Fibroblast of skin of abdomen (primary cell): Measurements from ENCODE around the gene GCC2. TPM values are rescaled to one million over a fixed set of nuclear protein-coding genes. Genes with fewer than 3 reads are reported as not detected.
"Not testable (repeated sequence)": the region's sequence is repeated elsewhere in the genome, so short reads cannot be mapped to it uniquely, and the experiment has no call there.

Source experiments
- DNase-seq: peaks from one replicate; pipeline ENCODE4 v3.0.0-alpha.2; 2013
- polyA plus RNA-seq, 2 experiments: library from polyadenylated mRNA; unstranded; fragments of 120-200 nt; gene quantifications; one replicate each; pipeline ENCODE4 v1.2.1, GENCODE V29; 2013; ENCODE audit not compliant: insufficient read length in 2 of 2

GCC2 gene, protein sequence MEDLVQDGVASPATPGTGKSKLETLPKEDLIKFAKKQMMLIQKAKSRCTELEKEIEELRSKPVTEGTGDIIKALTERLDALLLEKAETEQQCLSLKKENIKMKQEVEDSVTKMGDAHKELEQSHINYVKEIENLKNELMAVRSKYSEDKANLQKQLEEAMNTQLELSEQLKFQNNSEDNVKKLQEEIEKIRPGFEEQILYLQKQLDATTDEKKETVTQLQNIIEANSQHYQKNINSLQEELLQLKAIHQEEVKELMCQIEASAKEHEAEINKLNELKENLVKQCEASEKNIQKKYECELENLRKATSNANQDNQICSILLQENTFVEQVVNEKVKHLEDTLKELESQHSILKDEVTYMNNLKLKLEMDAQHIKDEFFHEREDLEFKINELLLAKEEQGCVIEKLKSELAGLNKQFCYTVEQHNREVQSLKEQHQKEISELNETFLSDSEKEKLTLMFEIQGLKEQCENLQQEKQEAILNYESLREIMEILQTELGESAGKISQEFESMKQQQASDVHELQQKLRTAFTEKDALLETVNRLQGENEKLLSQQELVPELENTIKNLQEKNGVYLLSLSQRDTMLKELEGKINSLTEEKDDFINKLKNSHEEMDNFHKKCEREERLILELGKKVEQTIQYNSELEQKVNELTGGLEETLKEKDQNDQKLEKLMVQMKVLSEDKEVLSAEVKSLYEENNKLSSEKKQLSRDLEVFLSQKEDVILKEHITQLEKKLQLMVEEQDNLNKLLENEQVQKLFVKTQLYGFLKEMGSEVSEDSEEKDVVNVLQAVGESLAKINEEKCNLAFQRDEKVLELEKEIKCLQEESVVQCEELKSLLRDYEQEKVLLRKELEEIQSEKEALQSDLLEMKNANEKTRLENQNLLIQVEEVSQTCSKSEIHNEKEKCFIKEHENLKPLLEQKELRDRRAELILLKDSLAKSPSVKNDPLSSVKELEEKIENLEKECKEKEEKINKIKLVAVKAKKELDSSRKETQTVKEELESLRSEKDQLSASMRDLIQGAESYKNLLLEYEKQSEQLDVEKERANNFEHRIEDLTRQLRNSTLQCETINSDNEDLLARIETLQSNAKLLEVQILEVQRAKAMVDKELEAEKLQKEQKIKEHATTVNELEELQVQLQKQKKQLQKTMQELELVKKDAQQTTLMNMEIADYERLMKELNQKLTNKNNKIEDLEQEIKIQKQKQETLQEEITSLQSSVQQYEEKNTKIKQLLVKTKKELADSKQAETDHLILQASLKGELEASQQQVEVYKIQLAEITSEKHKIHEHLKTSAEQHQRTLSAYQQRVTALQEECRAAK (N-terminal part only)
- 21.3 TPM for polyA plus RNA-seq (2013, experiment 1 of 2; ENCODE audit: insufficient read length)
- 17.2 TPM for polyA plus RNA-seq (2013, experiment 2 of 2; ENCODE audit: insufficient read length)

DNA sequence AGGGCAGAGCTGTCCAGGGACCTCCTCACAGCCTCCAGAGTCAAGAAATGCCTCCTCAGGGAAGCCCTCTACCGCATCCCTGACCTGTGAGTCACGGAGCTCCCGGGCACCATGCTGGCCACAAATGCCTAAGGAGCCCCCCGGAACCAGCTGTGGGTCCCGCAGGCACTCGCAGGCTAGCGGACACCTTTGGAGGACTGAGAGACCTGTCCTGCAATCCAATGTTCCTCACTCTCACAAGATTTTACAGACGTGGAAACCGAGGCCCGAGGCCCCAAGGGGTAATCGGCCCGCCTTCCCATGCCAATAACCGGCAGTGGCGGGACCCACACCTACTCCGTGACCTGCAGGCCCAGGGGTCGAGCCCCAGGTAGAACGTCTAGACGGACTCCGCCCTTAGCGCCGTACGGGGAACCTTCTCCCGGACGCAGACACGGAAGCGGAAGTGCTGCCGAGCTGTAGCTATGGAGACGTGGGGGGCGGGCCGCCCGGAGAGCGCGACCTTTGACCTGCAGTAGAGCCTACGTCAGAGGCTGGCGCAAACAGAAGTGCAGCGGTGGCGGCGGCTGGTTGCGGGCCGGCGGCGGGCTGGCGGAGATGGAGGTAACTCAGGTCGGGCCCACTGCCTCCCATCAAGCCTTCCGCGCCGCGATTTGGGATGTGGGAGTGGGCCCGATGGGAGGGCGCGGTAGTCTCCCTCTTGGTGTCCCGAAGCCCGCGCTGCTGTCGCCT, at the start of gene GCC2:
Gene GCC2, plus strand, starts transcription at position 529 of the 732 bp plus-strand sequence. Its CDS starts 69 bp downstream, at position 598.
- DNase-seq = peak; percentile 91

DNA sequence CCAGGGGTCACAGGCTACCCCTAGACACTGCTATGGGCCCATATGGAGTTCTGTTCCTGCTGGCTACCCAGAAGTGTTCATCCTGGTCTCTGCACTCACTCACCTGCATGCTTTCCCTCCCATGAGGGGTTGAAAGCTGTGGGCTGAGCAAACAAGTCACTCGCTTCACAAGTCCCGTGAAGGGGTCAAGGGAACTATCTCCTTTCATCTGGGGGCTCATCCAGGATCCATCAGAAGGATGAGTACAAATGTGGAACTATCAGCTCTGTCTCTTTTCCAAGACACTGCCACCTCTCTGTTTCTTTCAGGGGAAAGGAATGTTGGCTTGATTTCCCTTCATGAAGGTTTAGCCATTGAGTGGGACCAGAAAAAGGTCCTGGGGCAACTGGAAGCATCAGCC, 49.5 kb upstream of the GCC2 start:
- no peak for DNase-seq

DNA sequence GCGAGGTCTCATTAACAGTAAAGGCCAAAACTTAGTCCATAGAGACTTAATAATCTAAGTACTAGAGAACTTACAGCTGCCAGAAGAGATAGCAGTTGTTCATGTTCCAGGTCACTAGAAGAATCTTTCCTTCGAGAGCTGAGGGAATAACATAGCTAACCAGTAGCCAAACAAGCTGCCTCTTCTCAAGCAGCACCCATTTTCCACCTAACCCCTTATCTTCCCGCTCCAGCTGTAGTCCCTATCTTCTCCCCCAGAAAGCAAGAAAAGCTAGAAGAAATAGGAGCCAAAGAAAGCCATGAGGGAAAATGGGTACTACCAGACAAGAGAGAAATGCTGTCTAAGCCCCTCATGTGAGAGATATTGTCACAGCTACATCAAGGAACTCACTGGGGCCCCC, 47.2 kb upstream of the GCC2 start:
- no peak for DNase-seq

DNA sequence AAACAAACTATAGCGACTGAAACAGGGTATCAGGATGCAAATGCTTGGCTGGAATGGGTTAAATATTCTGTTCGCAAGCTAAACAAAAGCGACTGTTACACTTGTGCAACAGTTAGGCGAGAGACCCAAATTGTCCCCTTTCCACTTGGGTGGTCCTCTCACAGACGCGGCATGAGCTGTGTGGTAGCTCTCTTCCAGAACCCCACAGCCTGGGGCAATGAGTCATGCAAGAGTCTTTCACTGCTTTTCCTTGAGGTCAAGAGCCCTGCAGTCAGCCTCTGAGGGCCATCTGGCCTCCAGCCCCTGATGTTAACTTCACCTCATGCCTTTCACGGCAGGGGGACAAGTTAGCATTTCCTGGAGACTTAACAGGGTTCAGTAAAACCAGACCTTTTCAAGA, 45.5 kb upstream of the GCC2 start:
- DNase-seq = peak; percentile 82

DNA sequence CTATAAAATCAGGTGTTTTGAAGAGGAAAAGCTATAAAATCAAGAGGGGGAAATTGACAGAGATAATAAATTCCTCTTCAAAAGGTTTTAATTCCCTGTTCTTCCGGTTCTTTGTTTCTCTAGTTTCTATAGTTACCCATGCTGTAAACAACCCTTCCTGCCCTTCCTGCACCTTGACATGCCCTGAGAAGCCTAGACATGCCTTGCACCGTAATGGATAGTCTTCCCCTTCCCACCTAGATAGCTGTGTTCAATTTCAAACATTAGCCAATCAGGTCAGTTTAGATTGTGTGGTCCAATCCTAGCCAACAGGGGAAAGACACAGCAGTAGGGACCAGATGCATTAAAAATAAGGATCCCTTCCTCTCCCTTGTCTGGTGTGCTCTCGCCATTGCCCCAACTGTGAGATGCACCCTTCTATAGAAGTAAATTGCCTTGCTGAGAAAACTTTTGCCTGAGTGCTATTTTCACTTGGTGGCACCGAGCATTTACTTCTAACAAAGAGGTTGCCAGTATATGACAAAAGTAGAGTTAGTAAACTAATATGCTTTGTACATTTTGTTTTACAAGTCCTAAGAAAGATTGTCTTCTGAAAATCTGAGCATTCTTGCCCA, 44.1 kb upstream of the GCC2 start:
- no peak for DNase-seq

DNA sequence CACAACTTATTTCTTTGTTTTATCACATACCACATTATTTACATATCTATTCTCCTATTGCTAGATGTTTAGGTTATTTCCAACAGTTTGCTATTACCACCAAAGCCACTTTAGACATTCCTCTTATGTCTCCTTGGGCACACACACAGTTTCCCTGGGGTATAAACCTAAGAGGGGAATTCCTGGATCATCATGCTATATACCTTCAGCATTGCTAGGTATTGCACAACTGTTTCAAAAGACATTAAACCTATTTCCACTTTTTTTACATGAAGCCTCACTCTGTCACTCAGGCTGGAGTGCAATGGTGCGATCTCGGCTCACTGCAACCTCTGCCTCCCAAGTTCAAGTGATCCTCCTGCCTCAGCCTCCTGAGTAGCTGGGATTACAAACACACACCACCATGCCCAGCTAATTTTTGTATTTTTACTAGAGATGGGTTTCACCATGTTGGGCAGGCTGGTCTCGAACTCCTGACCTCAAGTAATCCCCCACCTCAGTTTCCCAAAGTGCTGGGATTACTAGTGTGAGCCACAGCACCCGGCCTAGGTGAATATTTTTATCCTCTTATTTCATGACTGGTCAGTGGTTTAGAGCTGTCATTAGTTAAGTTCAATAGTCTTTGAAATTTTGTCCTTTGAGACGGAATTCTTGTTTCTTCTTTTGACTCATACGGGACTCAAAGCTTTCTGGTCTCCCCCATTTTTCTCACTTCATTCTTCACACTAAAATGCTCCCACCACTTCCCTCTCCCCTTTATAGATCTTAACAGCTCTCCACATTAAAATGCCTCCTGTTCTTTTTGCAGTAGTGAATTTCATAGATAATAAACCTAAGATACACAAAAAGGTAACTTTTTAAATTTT, 40.9 kb upstream of the GCC2 start:
- DNase-seq = no peak

DNA sequence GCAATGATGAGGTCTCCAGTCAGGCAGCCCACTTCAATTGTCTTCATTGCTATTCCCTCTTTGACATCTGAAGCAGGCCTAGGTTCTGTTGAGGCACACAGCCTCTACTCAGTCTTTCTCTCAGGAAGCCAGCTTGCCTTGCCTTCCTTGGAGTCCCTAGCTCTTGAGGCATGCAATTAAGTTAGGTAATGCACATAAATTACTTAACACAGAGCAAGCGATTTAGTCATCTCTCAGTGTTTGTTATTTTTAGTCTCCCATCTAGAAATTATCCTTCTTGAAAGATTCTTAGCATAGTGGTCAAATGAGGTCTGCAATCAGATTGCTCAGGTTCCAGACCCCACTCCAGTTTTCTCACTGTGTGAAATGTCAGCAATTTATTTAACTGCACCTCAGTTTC, 39.2 kb upstream of the GCC2 start:
- peak; percentile 56 for DNase-seq

DNA sequence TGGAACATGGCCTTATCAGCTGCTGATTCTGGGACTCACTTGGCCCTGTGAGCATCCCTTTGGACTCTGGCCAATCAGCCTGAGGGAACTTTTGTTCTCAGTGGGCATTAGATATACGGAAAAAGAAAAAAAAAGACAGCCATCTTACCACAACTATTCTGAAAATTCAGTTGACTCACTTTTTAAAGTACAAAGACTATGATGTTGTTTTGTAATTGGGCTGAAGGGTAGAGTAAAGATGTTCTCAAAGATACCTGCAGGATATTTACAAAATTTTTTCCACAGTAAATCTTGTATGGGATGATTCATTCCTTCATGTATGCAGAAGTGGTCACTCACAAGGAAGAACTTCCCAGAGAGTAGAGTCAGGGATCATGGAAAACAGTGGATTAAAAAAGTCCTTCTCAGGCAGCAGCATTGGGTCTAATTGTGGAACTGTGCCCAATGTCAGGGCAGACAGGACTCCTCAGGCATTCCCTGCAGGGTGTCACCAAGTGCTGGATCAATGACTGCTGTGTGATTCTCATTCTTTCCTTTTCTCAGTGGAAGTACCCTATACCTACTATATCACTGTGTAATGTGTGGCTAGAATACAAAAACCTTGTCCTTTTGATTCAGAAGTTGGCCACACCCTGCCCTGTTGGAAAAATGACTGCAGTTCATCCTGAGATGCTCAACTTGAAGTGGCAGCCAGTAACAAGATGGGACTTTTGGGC, 35.9 kb upstream of the GCC2 start:
- peak; percentile 84 for DNase-seq

DNA sequence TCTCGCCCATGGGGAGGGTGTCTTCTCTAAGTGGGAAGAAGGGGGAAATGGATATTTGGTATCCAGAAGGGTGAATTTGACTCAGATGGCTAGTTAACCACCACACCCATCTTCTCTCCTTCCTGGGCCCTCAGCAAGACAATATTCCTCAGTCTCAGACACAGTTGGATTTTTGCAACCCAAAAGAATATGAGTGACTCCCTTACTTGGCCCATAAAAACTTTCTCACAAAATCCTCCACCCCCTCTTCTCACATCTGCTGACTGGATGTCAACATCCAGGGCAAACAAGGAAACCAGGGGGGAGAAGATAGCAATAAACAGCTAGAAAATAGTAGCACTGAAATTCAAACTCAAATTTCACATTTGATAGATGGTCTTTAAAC, 35.3 kb upstream of the GCC2 start:
- no peak for DNase-seq

DNA sequence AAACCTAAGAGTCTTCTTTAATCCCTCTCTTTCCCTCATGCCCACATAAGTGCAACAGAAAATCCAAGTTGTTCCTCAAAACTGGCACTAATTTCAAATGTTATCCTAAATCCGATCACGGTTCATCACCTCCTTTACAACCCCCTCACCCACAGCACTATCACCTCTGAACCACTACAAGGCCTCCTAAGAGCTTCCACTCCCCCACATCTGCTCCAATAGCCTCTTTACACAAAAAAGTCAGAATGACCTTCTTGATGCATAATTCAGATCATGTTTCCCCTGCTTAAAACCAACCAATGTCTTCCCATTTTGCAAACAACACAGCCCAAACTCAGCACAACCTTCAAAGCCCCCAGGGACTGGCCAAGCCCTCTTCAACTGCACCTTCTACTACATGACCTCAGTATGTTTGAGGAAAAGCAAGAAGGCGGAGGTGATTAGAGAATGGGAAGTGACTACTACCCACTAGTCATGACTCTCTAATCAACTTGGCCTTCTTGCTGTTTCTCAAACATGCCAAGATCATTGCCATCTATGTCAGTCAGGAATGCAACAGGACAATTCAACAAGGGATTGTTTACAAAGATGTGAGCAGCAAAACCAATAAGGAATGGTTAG, 34.6 kb upstream of the GCC2 start:
- no peak for DNase-seq

DNA sequence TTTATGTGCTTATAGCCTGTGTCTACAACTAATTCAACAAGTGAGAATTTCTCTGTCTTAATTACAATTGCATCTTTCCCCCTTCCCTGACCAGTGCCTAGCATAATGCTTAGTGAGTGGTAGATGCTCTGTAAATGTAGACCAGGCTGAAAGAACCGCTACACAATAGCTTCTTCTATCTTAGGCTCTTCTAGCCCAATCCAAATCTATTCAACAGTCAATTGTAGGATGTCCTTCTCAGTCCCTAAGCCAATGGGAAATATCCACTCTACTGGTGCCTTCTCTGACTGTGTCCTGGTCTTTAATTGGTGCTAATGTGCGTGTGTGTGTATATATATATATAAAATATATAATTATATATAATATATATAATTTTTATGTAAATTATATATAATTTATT, 34.1 kb upstream of the GCC2 start:
- no peak for DNase-seq

DNA sequence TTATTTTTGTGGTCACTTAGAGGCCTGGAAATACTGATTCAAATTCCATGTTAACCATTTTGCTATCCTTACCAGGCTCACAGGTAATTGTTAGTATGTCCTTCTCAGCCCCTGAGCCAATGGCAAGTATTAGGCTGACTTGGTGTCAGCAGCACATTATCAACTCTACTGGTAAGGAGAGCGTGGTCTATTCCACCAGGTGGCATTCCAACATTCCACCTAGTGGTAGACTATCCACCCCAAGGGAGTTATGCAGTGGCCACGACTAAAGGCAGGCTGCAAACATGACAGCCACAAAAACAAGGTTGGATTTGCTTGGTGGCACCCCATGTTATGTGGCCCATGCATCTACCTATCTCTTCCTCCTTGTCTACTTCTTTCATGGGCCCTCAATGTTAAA, 31.8 kb upstream of the GCC2 start:
- DNase-seq = no peak

DNA sequence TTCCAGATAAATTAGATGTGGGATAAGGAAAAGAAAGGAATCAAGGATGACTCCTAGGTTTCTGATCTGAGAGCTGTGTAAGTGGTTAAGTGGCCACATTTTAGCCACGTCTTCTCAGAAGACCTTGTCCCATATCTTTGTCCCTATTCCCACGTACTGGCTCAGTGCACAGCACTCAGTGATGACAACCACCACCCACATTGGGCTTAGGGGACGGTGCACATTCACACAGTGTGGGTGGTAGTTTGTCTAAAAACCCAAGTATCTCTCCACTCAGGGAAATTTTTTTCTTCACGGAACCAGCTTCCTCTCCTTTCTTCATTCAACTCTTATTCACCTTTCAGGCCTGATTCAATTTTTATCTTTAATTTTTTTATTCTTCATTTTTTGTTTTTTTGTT, 30.6 kb upstream of the GCC2 start:
- DNase-seq = no peak

DNA sequence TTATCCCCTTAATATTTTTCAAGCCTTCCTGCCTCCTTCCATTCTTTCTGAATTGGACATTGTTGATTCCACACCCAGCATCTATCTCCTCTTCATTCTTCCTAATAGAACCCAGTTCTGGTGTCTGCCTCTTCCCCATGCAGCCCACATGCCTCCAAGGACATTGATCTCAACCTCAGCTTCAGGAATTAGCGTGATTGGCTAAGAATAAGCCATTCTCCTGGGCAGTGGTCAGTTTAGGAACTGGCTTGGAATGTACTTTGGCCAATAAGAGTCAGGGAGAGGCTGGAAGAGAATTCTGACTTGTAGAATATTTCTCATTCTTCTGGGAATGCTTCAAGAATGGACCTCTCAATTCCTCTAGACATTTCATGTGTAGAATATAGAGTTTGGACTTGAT, 25.9 kb upstream of the GCC2 start:
- no peak for DNase-seq

DNA sequence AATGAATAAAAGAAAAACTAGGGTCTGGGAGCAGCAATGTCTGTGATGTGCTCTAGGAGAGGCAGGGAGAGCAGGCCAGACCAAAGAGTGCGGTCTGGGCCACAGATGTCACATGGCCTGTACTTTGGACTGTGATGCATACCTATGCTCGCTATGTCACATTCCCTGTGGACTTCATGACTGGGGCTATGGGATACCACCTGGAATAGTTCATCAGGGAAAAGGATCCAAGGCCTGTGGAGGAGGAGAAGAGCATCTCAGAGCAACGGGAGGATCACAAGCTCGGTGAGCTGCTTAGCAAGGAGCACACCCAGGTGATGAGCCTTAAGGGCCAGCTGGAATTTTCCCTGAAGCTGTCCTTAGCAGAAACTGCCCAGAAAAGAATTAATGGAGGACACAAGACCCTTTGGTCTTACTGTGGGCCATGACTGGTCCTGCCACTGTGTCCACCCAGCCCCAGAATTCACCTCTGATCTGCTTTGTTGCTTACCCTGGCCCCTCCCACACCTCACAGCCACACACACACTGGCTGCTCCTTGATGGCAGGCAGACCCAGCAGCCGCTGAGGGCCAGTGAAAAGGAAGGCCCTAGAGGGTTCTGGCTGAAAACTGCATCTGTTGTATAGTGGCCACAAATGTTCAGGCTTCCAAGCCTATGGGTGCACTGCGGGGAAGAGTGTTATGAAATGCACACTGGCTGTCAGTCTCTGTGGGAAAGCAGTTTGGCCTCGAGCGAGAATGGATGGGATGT, 25.3 kb upstream of the GCC2 start:
- no peak for DNase-seq

DNA sequence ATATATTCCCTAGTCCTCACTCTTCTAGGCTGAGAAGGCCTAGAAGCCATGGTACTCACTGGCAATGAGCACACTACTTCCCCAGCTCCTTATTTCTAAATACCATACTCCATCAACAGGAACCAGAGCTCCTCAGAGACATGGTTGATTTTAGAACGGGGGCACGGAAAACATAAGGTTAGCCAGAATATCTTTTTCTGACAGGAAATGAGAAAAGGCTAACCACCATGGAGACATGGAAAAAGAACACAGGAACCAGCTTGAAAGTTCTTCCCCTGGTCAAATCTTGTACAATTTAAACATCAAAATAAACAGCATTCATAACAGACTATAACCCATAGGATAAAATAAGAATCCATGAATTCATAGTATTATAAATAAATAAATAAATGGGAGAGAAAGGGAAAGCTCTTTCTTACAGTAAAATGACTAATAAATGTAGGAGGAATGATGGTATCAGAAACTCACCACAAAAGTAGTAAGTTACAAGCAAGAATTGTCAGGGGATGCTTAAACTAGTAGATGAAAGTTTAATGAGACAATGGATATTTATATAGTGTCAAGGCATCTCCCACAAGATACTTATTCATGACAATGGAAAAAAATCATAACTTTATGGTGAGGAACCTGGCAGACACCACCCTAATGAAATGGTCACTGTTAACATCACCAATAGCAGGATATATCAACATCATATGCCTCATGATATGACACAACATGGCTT, 20.6 kb upstream of the GCC2 start:
- no peak for DNase-seq

DNA sequence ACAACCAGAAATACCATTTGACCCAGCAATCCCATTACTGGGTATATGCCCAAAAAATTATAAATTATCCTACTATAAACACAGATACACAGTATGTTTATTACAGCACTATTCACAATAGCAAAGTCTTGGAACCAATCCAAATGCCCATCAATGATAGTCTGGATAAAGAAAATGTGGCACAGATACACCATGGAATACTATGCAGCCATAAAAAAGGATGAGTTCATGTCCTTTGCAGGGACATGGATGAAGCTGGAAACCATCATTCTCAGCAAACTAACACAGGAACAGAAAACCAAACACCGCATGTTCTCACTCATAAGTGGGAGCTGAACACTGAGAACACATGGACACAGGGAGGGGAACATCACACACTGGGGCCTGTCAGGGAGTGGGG, 13.4 kb upstream of the GCC2 start:
- not testable (repeated sequence) for DNase-seq

DNA sequence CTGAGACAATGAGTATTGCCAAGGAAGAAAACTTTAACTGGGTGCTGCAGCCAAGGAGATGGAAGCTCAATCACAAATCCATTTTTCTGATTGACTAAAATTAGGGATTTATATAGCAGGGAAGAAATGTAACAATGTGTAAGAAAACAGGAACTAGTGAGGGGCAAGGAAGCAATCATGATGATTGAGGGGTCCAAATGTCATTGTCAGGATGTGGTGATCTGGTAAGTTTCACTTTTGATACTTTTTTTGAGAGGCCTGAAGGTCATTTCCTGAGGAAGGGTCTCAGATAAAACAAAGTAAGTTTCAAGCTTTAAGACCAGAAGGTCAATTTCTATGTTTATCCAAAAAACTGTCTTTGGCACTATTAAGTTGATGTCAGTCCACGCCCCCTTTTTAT, 12.0 kb upstream of the GCC2 start:
- DNase-seq = no peak
